ENCODE results near the gene EQTN. TPM values are rescaled to one million over a fixed set of nuclear protein-coding genes. Genes with fewer than 3 reads are reported as not detected.

The EQTN gene
- total RNA-seq, 1 donor = not detected

- no peak overlapping the region for H3K4me3 ChIP-seq (ENCODE audit: low read depth, low read length)
- TF ChIP-seq, protein P1, sequence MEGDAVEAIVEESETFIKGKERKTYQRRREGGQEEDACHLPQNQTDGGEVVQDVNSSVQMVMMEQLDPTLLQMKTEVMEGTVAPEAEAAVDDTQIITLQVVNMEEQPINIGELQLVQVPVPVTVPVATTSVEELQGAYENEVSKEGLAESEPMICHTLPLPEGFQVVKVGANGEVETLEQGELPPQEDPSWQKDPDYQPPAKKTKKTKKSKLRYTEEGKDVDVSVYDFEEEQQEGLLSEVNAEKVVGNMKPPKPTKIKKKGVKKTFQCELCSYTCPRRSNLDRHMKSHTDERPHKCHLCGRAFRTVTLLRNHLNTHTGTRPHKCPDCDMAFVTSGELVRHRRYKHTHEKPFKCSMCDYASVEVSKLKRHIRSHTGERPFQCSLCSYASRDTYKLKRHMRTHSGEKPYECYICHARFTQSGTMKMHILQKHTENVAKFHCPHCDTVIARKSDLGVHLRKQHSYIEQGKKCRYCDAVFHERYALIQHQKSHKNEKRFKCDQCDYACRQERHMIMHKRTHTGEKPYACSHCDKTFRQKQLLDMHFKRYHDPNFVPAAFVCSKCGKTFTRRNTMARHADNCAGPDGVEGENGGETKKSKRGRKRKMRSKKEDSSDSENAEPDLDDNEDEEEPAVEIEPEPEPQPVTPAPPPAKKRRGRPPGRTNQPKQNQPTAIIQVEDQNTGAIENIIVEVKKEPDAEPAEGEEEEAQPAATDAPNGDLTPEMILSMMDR (IDR thresholded peaks at IDR 0.05; ENCODE audit: insufficient read depth, low read length) = no peak
- no peak for DNase-seq (ENCODE audit: low read depth)
These were observed 14.7 kb downstream of the EQTN start for GRCh38 chr9:27282269-27282668.

GRCh38 chr9:27280860-27281259 is 16.1 kb downstream of the EQTN start:
- DNase-seq (ENCODE audit: low read depth) = no peak
- TF ChIP-seq, protein P1 (IDR thresholded peaks at IDR 0.05; ENCODE audit: insufficient read depth, low read length) = no peak
- no peak overlapping the region for H3K4me3 ChIP-seq (ENCODE audit: low read depth, low read length)

- no peak overlapping the region for H3K4me3 ChIP-seq (ENCODE audit: low read depth, low read length)
- TF ChIP-seq, protein P1 (IDR thresholded peaks at IDR 0.05; ENCODE audit: insufficient read depth, low read length) = no peak
- no peak for DNase-seq (ENCODE audit: low read depth)
These were observed 16.7 kb downstream of the EQTN start for GRCh38 chr9:27280249-27280648.

GRCh38 chr9:27279611-27280010 is 17.3 kb downstream of the EQTN start:
- H3K4me3 ChIP-seq (ENCODE audit: low read depth, low read length) = no peak overlapping the region
- DNase-seq (ENCODE audit: low read depth) = no peak
- TF ChIP-seq, protein P1 (IDR thresholded peaks at IDR 0.05; ENCODE audit: insufficient read depth, low read length) = no peak

GRCh38 chr9:27278374-27278773 is 18.6 kb downstream of the EQTN start:
- peak; percentile 20 for DNase-seq (ENCODE audit: low read depth)
- H3K4me3 ChIP-seq (ENCODE audit: low read depth, low read length) = no peak overlapping the region
- TF ChIP-seq, protein P1 (IDR thresholded peaks at IDR 0.05; ENCODE audit: insufficient read depth, low read length) = no peak

DNA sequence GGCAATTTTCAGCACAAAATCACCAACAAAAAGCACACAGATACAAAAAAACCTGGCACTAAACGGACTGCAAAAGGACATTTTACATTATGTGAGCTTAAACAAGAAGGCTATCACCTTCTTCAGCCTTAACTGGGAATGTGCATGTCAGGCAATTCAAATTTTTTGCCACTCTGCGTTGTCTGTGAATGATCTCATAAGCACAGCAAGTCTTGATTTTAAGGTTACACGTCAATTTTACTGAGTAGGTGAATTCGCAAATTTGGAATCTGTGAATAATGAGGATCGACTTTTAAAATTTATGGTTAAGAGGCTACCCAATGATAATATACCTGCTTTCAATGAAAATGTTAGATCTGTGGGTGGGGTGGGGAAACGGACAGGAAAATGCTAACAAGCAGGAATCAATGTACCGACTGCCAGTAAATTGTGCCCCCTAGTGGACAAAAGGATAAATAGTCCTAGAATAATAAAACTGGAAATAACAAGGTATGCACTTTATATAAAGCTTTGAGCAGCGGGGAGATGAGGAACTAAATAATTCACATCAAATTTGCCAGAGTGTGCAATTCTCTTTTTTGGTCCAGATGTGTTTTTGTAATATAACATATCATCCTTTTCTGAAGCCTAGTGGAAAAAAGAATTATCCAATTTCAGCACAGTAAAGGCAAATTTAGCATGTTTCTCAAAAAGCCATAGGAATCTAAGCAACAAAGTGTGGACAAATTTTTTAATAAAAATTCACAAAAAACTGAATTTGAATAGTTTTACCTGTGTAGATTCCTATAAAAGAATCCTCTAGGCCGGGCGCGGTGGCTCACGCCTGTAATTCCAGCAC is 20.5 kb downstream of the EQTN start:
- TF ChIP-seq, protein P1 (IDR thresholded peaks at IDR 0.05; ENCODE audit: insufficient read depth, low read length) = peak; percentile 62
- peak overlapping the region; percentile 18 for H3K4me3 ChIP-seq (ENCODE audit: low read depth, low read length)
- DNase-seq (ENCODE audit: low read depth) = peak; percentile 75

Measured in fibroblast of the aortic adventitia (primary cell).